ENCODE measurements around the gene SLIT2.

The SLIT2 gene

GRCh38 chr4:20251796-20252655 is at the start of gene SLIT2:
SLIT2 (plus strand) TSS chr4:20251905; CDS start chr4:20253816, 1,911 bp downstream.
- no peak for DNase-seq

GRCh38 chr4:20203508-20203907 is 48.2 kb upstream of the SLIT2 start:
- no peak for DNase-seq

GRCh38 chr4:20217521-20217920 is 34.2 kb upstream of the SLIT2 start:
- DNase-seq = no peak

- DNase-seq = no peak
These were observed 33.8 kb upstream of the SLIT2 start for GRCh38 chr4:20217951-20218350.

- no peak for DNase-seq
These were observed 32.2 kb upstream of the SLIT2 start for GRCh38 chr4:20219521-20219920.

GRCh38 chr4:20237894-20238537 is 13.7 kb upstream of the SLIT2 start:
- DNase-seq = no peak

- no peak for DNase-seq
These were observed 3.5 kb upstream of the SLIT2 start for GRCh38 chr4:20248155-20248558.

GRCh38 chr4:20249333-20249732 is 2.4 kb upstream of the SLIT2 start:
- no peak for DNase-seq

- DNase-seq = no peak
These were observed 492 bp upstream of the SLIT2 start for GRCh38 chr4:20251031-20251795.

GRCh38 chr4:20252656-20253282 is 1.1 kb downstream of the SLIT2 start:
- DNase-seq = no peak

GRCh38 chr4:20253283-20253734 is 1.6 kb downstream of the SLIT2 start:
- DNase-seq = no peak

GRCh38 chr4:20253735-20254409 is 2.2 kb downstream of the SLIT2 start:
- no peak for DNase-seq

GRCh38 chr4:20254511-20255250 is 3.0 kb downstream of the SLIT2 start:
- no peak for DNase-seq

- no peak for DNase-seq
These were observed 3.5 kb downstream of the SLIT2 start for GRCh38 chr4:20255251-20255586.

GRCh38 chr4:20255823-20256222 is 4.1 kb downstream of the SLIT2 start:
- DNase-seq = no peak

- no peak for DNase-seq
These were observed 4.7 kb downstream of the SLIT2 start for GRCh38 chr4:20256381-20256881.

- no peak for DNase-seq
These were observed 8.0 kb downstream of the SLIT2 start for GRCh38 chr4:20259707-20260106.

GRCh38 chr4:20260821-20261220 is 9.1 kb downstream of the SLIT2 start:
- no peak for DNase-seq

GRCh38 chr4:20262221-20262620 is 10.5 kb downstream of the SLIT2 start:
- no peak for DNase-seq

- DNase-seq = no peak
These were observed 13.0 kb downstream of the SLIT2 start for GRCh38 chr4:20264688-20265087.

GRCh38 chr4:20265726-20266125 is 14.0 kb downstream of the SLIT2 start:
- DNase-seq = no peak

Data from CD4-positive, alpha-beta T cell treated with Interleukin-6 for 4 hours (primary cell).